ENCODE results near the gene SLC5A5. TPM values are rescaled to one million over a fixed set of nuclear protein-coding genes. Genes with fewer than 3 reads are reported as not detected.

SLC5A5 gene
- total RNA-seq, 4 donors from 2014 or later = not detected

DNA sequence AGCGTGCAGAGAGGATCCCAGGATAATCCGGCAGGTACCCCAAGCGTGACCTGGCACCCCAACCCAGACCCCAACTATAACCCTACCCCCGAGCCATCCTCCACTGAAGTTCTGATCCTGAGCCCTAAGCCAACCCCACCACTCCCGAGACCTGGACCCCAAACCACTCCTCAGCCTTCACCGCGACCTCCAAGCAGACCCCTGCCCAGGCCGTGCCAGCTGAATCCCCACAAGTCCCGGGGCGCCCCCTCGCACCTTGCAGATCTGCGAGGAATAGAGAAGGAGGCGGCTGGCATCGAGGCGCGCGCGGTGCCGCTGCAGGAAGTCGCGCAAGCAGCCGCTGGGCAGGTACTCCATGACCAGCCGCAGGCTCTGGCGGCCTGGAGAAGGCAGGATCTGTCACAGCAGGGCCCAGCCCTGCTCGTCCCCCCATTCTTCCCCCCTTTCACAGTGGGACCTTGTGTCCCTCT, 40.3 kb upstream of the SLC5A5 start:
- no peak for DNase-seq (ENCODE audit: low spot score in 2 of 2)
- Histone ChIP-seq H3K27me3 (peaks cover 33% of the 10 kb centered on the region), H3K9me3 (no peaks in the 10 kb centered on the region), H3K4me3 (peak overlapping the region; percentile 21), H3K27ac (no peak overlapping the region), H3K36me3 (no peaks in the 10 kb centered on the region), H3K4me1 (peaks cover 10% of the 10 kb centered on the region)
- TF ChIP-seq POLR2A (IDR thresholded peaks at IDR 0.05) = no peak
- no peak for TF ChIP-seq EP300 (IDR thresholded peaks at IDR 0.05)
- no peak for TF ChIP-seq POLR2AphosphoS5 (IDR thresholded peaks at IDR 0.05)
- no peak for TF ChIP-seq CTCF (IDR thresholded peaks at IDR 0.05)
- WGBS = 69% methylated on average over 8 of the region's 25 CpGs

DNA sequence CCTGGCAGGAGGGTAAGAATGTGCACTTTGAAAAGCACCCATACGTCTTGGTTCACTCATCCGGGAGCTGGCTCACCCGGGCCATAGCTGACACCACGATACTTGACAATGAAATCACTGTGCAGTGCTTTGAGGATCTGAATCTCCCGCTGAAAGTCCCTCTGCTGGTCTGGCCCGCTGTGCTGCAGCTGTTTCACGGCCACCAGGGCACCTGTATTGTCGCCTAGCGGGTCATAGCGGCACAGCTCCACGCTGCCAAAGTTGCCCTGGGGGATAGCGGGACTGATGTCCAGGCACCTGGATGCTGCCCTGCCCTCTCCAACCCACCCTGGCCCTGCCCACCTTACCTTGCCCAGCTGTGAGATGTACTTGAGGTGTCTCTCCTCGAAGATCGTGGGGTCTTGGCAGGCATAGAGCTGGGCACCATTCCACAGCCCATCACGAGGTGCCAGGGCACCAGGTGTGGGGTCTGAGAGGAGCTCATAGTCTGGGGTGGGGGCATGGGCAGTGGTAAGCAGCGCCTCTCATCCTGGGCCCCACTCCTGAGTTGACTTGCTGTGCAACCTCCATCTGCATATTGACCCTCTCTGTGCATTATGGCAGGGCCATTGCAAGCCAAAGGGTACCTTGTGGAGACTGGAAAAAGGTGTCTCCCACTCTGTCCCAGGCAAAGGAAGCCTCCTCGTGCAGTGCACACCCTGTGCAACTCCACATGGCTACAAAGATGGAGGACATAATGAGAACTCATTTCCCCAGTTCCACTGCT, 39.1 kb upstream of the SLC5A5 start:
- whole genome bisulfite sequencing = 74% methylated on average over 12 of the region's 17 CpGs

GRCh38 chr19:17834350-17835181, 37.2 kb upstream of the SLC5A5 start:
- H3K36me3 ChIP-seq = peaks cover 4% of the 10 kb centered on the region
- 87% methylated on average over 20 of the region's 27 CpGs for WGBS
- H3K4me1 ChIP-seq = peaks cover 10% of the 10 kb centered on the region
- H3K27me3 ChIP-seq = peaks cover 18% of the 10 kb centered on the region
- H3K9me3 ChIP-seq = no peaks in the 10 kb centered on the region
- no peak overlapping the region for H3K27ac ChIP-seq
- no peak for DNase-seq (ENCODE audit: low spot score in 2 of 2)
- no peak for TF ChIP-seq CTCF (IDR thresholded peaks at IDR 0.05)
- no peak for TF ChIP-seq POLR2AphosphoS5 (IDR thresholded peaks at IDR 0.05)
- no peak for TF ChIP-seq EP300 (IDR thresholded peaks at IDR 0.05)
- TF ChIP-seq POLR2A (IDR thresholded peaks at IDR 0.05) = no peak
- no peak overlapping the region for H3K4me3 ChIP-seq

More for the DNA sequence above, 39.1 kb upstream of the SLC5A5 start:
- peaks cover 10% of the 10 kb centered on the region for H3K4me1 ChIP-seq
- TF ChIP-seq EP300 (IDR thresholded peaks at IDR 0.05) (no peak), CTCF (IDR thresholded peaks at IDR 0.05) (no peak)
- no peaks in the 10 kb centered on the region for H3K9me3 ChIP-seq
- no peaks in the 10 kb centered on the region for H3K36me3 ChIP-seq
- H3K4me3 ChIP-seq = no peak overlapping the region
- no peak for DNase-seq (ENCODE audit: low spot score in 2 of 2)
- H3K27me3 ChIP-seq = peaks cover 33% of the 10 kb centered on the region
- no peak overlapping the region for H3K27ac ChIP-seq

- no peak for DNase-seq (ENCODE audit: low spot score in 2 of 2)
- Histone ChIP-seq H3K9me3 (no peaks in the 10 kb centered on the region), H3K27me3 (peaks cover 10% of the 10 kb centered on the region), H3K4me1 (peaks cover 4% of the 10 kb centered on the region), H3K4me3 (no peak overlapping the region), H3K27ac (no peak overlapping the region), H3K36me3 (peaks cover 4% of the 10 kb centered on the region)
- TF ChIP-seq EP300 (IDR thresholded peaks at IDR 0.05) (no peak), POLR2AphosphoS5 (IDR thresholded peaks at IDR 0.05) (no peak), POLR2A (IDR thresholded peaks at IDR 0.05) (no peak), CTCF (IDR thresholded peaks at IDR 0.05) (no peak)
- WGBS = 47% methylated on average over 8 of the region's 8 CpGs
Measured at GRCh38 chr19:17835182-17836006, 36.4 kb upstream of the SLC5A5 start.

Measured in suprapubic skin (tissue), 4 donors.